H9 (cell line): Measurements from ENCODE around the gene SRSF7. TPM values are rescaled to one million over a fixed set of nuclear protein-coding genes. Genes with fewer than 3 reads are reported as not detected.

Source experiments
- DNase-seq: peaks from one replicate; pipeline ENCODE4 v3.0.0-alpha.2; 2017
- H2AFZ ChIP-seq: one replicate; pipeline ENCODE4 v1.6.1; 2013; ENCODE audit warnings: mild to moderate bottlenecking, low read length, control low read depth, moderate library complexity
- H2AK5ac ChIP-seq: 2 replicates; pipeline ENCODE4 v1.6.1; 2013; ENCODE audit warnings: low read length, control low read depth, mixed read lengths; ENCODE audit not compliant: insufficient read length
- H2BK120ac ChIP-seq: one replicate; pipeline ENCODE4 v1.6.1; 2013; ENCODE audit warnings: low read depth, mild to moderate bottlenecking, low read length, control low read depth, inconsistent platforms; ENCODE audit not compliant: poor library complexity, severe bottlenecking
- H2BK12ac ChIP-seq: 2 replicates; pipeline ENCODE4 v1.6.1; 2013; ENCODE audit warnings: low read length, control low read depth, mixed read lengths, low read depth; ENCODE audit not compliant: insufficient read length
- H2BK15ac ChIP-seq: 2 replicates; pipeline ENCODE4 v1.6.1; 2013; ENCODE audit warnings: low read depth, low read length, control low read depth
- H2BK20ac ChIP-seq: one replicate; pipeline ENCODE4 v1.6.1; 2013; ENCODE audit warnings: low read depth, mild to moderate bottlenecking, low read length, control low read depth, inconsistent platforms; ENCODE audit not compliant: poor library complexity, severe bottlenecking
- H2BK5ac ChIP-seq: 2 replicates; pipeline ENCODE4 v1.6.1; 2013; ENCODE audit warnings: low read length, control low read depth, mixed read lengths; ENCODE audit not compliant: insufficient read length
- H3K14ac ChIP-seq: 2 replicates; pipeline ENCODE4 v1.6.1; 2013; ENCODE audit warnings: low read length, control low read depth; ENCODE audit not compliant: insufficient read depth
- H3K18ac ChIP-seq: 2 replicates; pipeline ENCODE4 v1.6.1; 2013; ENCODE audit warnings: low read depth, mild to moderate bottlenecking, mixed read lengths, low read length, control low read depth; ENCODE audit not compliant: insufficient read length
- H3K23ac ChIP-seq: 2 replicates; pipeline ENCODE4 v1.6.1; 2013; ENCODE audit warnings: low read length, control low read depth, mixed read lengths, low read depth; ENCODE audit not compliant: insufficient read length
- H3K23me2 ChIP-seq: 2 replicates; pipeline ENCODE4 v1.6.1; 2013; ENCODE audit warnings: low read depth, mild to moderate bottlenecking, mixed read lengths, low read length, control low read depth; ENCODE audit not compliant: insufficient read length, poor library complexity, severe bottlenecking
- H3K27ac ChIP-seq: 2 replicates; pipeline ENCODE4 v1.5.1; 2013; ENCODE audit warnings: low read length, control low read depth, mixed read lengths, low read depth; ENCODE audit not compliant: insufficient read length
- H3K27me3 ChIP-seq: 2 replicates; pipeline ENCODE4 v1.6.1; 2013; ENCODE audit warnings: low read length, control low read depth, inconsistent platforms; ENCODE audit not compliant: insufficient read depth
- H3K4ac ChIP-seq: 2 replicates; pipeline ENCODE4 v1.6.1; 2013; ENCODE audit warnings: low read depth, mild to moderate bottlenecking, control low read depth, inconsistent platforms, low read length, moderate library complexity
- H3K4me1 ChIP-seq: 2 replicates; pipeline ENCODE4 v1.6.1; 2013; ENCODE audit warnings: low read length, control low read depth, inconsistent platforms; ENCODE audit not compliant: insufficient read depth
- H3K4me2 ChIP-seq: 2 replicates; pipeline ENCODE4 v1.6.1; 2013; ENCODE audit warnings: low read length, control low read depth, mixed read lengths; ENCODE audit not compliant: insufficient read length, insufficient read depth
- H3K56ac ChIP-seq: 2 replicates; pipeline ENCODE4 v1.6.1; 2013; ENCODE audit warnings: low read depth, mild to moderate bottlenecking, mixed read lengths, low read length, control low read depth; ENCODE audit not compliant: insufficient read length
- H3K79me1 ChIP-seq: 2 replicates; pipeline ENCODE4 v1.6.1; 2013; ENCODE audit warnings: low read depth, mild to moderate bottlenecking, moderate library complexity, low read length, control low read depth, inconsistent platforms; ENCODE audit not compliant: insufficient read depth, poor library complexity, severe bottlenecking
- H3K79me2 ChIP-seq: 2 replicates; pipeline ENCODE4 v1.6.1; 2013; ENCODE audit warnings: low read length, control low read depth, inconsistent platforms; ENCODE audit not compliant: insufficient read depth
- H3K9ac ChIP-seq: 2 replicates; pipeline ENCODE4 v1.6.1; 2013; ENCODE audit warnings: low read length, control low read depth, mixed read lengths; ENCODE audit not compliant: insufficient read length; ENCODE audit errors: extremely low read depth
- H3K9me3 ChIP-seq: one replicate; pipeline ENCODE4 v1.6.1; 2013; ENCODE audit warnings: low read depth, low read length, inconsistent platforms; ENCODE audit not compliant: control insufficient read depth
- H3T11ph ChIP-seq: one replicate; pipeline ENCODE4 v1.6.1; 2013; ENCODE audit warnings: mild to moderate bottlenecking, low read length, control low read depth, inconsistent platforms
- H4K20me1 ChIP-seq: one replicate; pipeline ENCODE4 v1.6.1; 2013; ENCODE audit not compliant: control insufficient read depth, insufficient read length, insufficient read depth
- H4K5ac ChIP-seq: 2 replicates; pipeline ENCODE4 v1.6.1; 2013; ENCODE audit warnings: low read depth, mild to moderate bottlenecking, mixed read lengths, low read length, control low read depth; ENCODE audit not compliant: insufficient read length
- H4K8ac ChIP-seq: replicated peaks from 2 replicates; pipeline ENCODE4 v1.6.1; 2013; ENCODE audit warnings: low read length, control low read depth, mixed read lengths, low read depth; ENCODE audit not compliant: insufficient read length
- H4K91ac ChIP-seq: 2 replicates; pipeline ENCODE4 v1.6.1; 2013; ENCODE audit warnings: low read depth, mild to moderate bottlenecking, moderate library complexity, mixed read lengths, low read length, control low read depth; ENCODE audit not compliant: insufficient read length
- H3K27ac Mint-ChIP-seq, 3 experiments: 2 replicates in 2 of 3; 3 replicates in 1 of 3; pipeline ENCODE4 v1.8.0; 2020 to 2021; ENCODE audit warnings: mixed read lengths in 3 of 3, mild to moderate bottlenecking in 1 of 3, moderate library complexity in 1 of 3
- H3K27me3 Mint-ChIP-seq: 2 replicates; pipeline ENCODE4 v1.8.0; 2021; ENCODE audit warnings: low read depth, mild to moderate bottlenecking, moderate library complexity, mixed read lengths
- H3K36me3 Mint-ChIP-seq, 3 experiments: 2 replicates in 2 of 3; 3 replicates in 1 of 3; pipeline ENCODE4 v1.8.0; 2020 to 2021; ENCODE audit warnings: low read depth in 3 of 3, mixed read lengths in 3 of 3; ENCODE audit not compliant: insufficient read depth in 1 of 3
- H3K4me1 Mint-ChIP-seq, 2 experiments: 2 replicates each; pipeline ENCODE4 v1.8.0; 2020; ENCODE audit warnings: mixed read lengths in 2 of 2
- H3K4me3 Mint-ChIP-seq, 2 experiments: 2 replicates in 1 of 2; 3 replicates in 1 of 2; pipeline ENCODE4 v1.8.0; 2020 to 2021; ENCODE audit warnings: mild to moderate bottlenecking in 2 of 2, mixed read lengths in 2 of 2, moderate library complexity in 1 of 2
- H3K9me3 Mint-ChIP-seq, 2 experiments: 2 replicates in 1 of 2; 3 replicates in 1 of 2; pipeline ENCODE4 v1.8.0; 2020; ENCODE audit warnings: mild to moderate bottlenecking in 2 of 2, mixed read lengths in 2 of 2, moderate library complexity in 1 of 2
- CTCF ChIP-seq: fragments of 200-600 bp; sonication (generic); conservative IDR thresholded peaks from 3 replicates; pipeline ENCODE4 v1.8.0; 2021; ENCODE audit warnings: antibody characterized with exemption, mild to moderate bottlenecking
- WGBS: extraction: QIAGEN DNeasy Blood & Tissue Kit; methylation state at CpG from one replicate; pipeline ENCODE4 v1.1.7; 2013; ENCODE audit warnings: missing lambda C conversion rate, low lambda C conversion rate, mixed read lengths; ENCODE audit not compliant: insufficient read length; ENCODE audit errors: extremely low coverage; 5-methylcytosine and 5-hydroxymethylcytosine counted together
- total RNA-seq: library from RNA; stranded (reverse); gene quantifications from 2 replicates; pipeline ENCODE4 v1.2.1, GENCODE V29; 2021

Gene SRSF7
- total RNA-seq, 1 experiment from 2014 or later = 576 TPM

GRCh38 chr2:38728694-38729093 is 22.5 kb downstream of the SRSF7 start:
- H2BK12ac ChIP-seq = no peak overlapping the region
- no peak for TF ChIP-seq CTCF
- no peak overlapping the region for H3K27ac ChIP-seq
- no peak overlapping the region for H3K4me2 ChIP-seq
- H3K4ac ChIP-seq = no peak overlapping the region
- no peak overlapping the region for H2AFZ ChIP-seq
- H2BK20ac ChIP-seq = no peak overlapping the region
- no peak overlapping the region for H3K18ac ChIP-seq
- Mint-ChIP-seq H3K27me3 (no peaks in the 10 kb centered on the region), H3K4me1 (no peaks in the 10 kb centered on the region), H3K4me3 (no peak overlapping the region), H3K36me3 (peaks cover 1 to 14% (median 11%) of the 10 kb centered on the region in 3 experiments; a peak in 5 of 7 replicates), H3K9me3 (no peaks in the 10 kb centered on the region), H3K27ac (no peak overlapping the region)
- H3K14ac ChIP-seq = no peak overlapping the region
- no CpG with 5 or more reads among the region's 2 CpGs for WGBS
- H3K4me1 ChIP-seq = no peaks in the 10 kb centered on the region
- H3K56ac ChIP-seq = no peak overlapping the region
- no peak overlapping the region for H2AK5ac ChIP-seq
- no peak for DNase-seq
- no peak overlapping the region for H2BK15ac ChIP-seq
- no peaks in the 10 kb centered on the region for H3K79me2 ChIP-seq
- H3K9me3 ChIP-seq = no peaks in the 10 kb centered on the region
- H4K20me1 ChIP-seq = no peaks in the 10 kb centered on the region
- H3K23me2 ChIP-seq = no peaks in the 10 kb centered on the region
- no peaks in the 10 kb centered on the region for H3K79me1 ChIP-seq
- H3T11ph ChIP-seq = no peak overlapping the region
- no peak overlapping the region for H2BK5ac ChIP-seq
- no peak overlapping the region for H4K8ac ChIP-seq
- H2BK120ac ChIP-seq = no peak overlapping the region
- H4K91ac ChIP-seq = no peak overlapping the region
- no peak overlapping the region for H3K23ac ChIP-seq
- H3K9ac ChIP-seq = no peak overlapping the region
- no peak overlapping the region for H4K5ac ChIP-seq
- H3K27me3 ChIP-seq = no peaks in the 10 kb centered on the region
